KBM-7 (cell line): Measurements from ENCODE around the gene RAPGEF5.
"Not testable (repeated sequence)": the region's sequence is repeated elsewhere in the genome, so short reads cannot be mapped to it uniquely, and the experiment has no call there.

Source experiments
- DNase-seq: peaks from one replicate; pipeline ENCODE4 v3.0.0-alpha.2; 2015
- in situ Hi-C: fragments of 300-500 bp; cut with MboI; formaldehyde crosslinking; loops from 2 replicates; pipeline ENCODE4 v1.14.3; 2020; ENCODE audit warnings: low sequenced_read_pairs, low pct_unique_long_range_greater_than_20kb, mixed read lengths

RAPGEF5 gene

GRCh38 chr7:22117222-22117621, 239.7 kb downstream of the RAPGEF5 start:
- no peak for DNase-seq
- in situ Hi-C loops: no loop called here

DNA sequence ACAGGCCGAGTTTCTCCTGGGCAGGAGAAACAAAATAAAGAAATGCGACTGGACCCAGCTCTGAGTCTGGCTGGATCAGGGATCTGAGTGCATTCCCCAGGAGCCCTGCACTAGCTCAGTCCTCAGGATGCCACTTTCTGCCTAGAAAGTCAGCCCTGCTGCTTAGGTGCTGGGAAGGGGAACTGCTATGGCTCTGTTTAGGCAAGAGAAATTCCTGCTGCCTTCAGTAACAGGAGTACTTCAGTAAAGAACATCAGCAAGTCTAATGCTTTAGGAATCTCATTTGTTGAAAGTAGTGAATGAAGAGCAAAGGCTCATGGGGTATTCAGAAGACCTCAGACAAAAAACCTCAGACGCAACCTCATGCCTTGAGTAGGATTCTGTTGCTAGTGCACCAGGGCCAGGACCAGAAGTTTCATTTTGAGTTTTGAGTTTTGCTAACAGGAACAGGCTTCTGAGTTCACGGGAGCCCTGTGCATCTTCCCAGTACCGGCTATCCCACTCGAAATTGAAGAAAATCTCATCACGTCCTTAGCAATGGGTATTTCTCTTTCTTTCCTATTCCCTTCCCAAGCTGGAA, 240.4 kb downstream of the RAPGEF5 start:
- DNase-seq: no peak
- in situ Hi-C loops: no loop called here

- in situ Hi-C loops: no loop called here
- DNase-seq: no peak
Observed at GRCh38 chr7:22115689-22116088, 241.3 kb downstream of the RAPGEF5 start.

DNA sequence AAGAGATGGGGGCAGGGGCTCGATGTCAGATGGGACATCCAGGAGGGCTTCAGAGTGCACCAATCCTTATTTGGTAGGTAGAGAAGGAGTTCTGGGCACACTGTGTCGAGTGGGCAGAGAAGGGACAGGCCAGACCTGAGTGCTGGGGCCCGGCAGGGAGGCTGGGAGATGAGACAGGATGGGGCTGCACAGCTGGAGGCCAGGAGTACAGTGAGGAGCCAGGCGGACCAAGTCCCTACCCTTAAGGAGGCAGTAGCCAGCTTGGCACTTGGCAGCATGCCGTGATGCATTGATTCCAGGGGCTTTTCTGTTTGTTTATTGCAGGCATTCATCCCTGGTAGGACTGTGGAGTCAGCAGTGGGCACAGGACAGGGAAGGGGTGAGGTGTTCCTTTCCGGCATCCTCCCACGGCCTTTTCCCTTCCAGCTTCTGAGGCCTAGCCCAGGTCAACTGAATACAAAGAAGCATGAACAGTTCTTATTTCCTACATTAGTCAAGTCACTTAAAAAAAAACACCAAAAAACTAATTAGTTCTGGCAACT, 242.4 kb downstream of the RAPGEF5 start:
- in situ Hi-C loops: no loop called here
- DNase-seq: no peak

- no peak for DNase-seq
- in situ Hi-C loops: no loop called here
Observed at GRCh38 chr7:22113041-22113440, 243.9 kb downstream of the RAPGEF5 start.

DNA sequence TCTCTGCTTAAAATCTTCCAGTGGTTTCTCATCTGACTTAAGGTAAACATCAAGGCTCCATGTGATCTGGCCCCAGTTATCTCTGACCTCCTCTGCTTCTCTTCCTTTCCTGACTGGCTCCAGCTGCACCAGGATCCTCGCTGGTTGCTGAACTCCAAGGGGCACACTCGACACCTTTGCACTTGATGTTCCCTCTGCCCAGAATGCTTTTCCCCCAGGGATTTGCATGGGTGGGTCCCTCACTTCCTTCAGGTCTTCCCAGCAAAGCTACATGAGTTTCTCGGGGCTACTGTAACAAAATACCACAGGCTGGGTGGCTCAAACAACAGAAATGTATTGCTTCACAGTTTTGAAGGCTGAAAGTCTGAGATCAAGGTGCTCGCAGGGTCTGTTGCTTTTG, 245.3 kb downstream of the RAPGEF5 start:
- DNase-seq: no peak
- in situ Hi-C loops: no loop called here

- in situ Hi-C loops: no loop called here
- no peak for DNase-seq
Observed at GRCh38 chr7:22110881-22111280, 246.1 kb downstream of the RAPGEF5 start.

- DNase-seq: peak; percentile 85
- in situ Hi-C loops: no loop called here
Observed at GRCh38 chr7:22110227-22110839, 246.6 kb downstream of the RAPGEF5 start.

DNA sequence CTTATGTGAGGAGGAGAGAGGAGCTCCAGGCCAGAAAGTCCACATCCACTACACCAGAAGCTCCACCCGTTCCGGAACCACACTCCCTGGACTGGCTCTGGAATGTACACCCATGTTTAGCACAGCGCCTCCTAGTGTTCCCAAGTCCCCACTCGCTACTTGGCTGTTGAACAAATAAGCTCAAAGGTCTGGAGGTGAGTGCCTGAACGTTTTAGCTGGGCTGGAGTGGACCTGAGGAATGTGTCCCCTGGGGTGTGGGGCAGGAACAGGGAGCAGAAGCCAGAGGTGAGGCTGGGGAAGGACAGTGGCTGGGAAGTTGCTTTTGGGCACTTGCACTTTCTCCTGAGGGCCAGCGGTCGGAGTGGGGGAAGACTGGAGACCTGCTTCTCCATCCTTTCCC, 247.2 kb downstream of the RAPGEF5 start:
- in situ Hi-C loops: loop anchor here (10.0 kb wide), 1 partner anchor 375 kb away; no protein-coding TSS in a partner anchor
- peak; percentile 33 for DNase-seq

- in situ Hi-C loops: loop anchor here (10.0 kb wide), 1 partner anchor 377 kb away; no protein-coding TSS in a partner anchor
- no peak for DNase-seq
Observed at GRCh38 chr7:22108151-22108845, 248.7 kb downstream of the RAPGEF5 start.

- DNase-seq: no peak
- in situ Hi-C loops: loop anchor here (10.0 kb wide), 1 partner anchor 379 kb away; no protein-coding TSS in a partner anchor
Observed at GRCh38 chr7:22105550-22105949, 251.4 kb downstream of the RAPGEF5 start.

DNA sequence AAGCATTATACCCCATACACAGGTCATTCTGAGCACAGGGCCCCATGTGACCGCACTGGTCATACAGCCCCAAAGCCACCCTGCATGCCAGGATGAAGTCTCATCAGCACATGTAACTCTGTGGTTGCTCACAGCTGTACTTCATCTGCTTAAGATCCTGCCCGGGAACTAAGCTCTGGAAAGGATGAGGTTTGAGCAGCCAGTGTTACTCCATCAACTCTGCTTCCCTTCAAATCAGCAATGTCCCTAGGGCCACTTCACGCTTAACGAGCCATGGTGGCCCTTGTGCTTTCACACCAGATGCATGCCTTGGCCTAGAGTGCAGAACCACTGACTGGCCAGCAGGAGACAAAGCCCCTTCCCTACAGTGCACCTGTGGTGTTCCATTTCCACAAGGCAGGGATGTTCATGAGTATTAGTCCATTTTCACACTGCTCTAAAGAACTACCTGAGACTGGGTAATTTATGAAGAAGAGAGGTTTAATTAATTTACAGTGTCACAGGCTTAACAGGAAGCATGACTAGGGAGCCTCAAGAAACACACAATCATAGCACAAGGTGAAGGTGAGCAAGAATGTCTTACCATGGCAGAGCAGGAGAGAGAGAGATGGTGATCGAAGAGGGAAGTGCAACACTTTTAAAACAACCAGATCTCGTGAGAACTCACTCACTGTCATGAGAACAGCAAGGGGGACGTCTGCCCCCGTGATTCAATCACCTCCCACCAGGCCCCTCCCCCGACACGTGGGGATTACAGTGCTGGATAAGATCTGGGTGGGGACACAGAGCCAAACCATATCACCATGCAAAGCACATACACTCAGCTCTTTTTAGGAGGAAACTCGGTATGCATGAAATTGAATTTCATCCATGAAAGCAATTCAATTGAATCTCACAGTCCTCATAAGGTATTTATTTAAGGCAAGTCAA, 262.3 kb downstream of the RAPGEF5 start:
- in situ Hi-C loops: no loop called here
- DNase-seq: no peak

- no peak for DNase-seq
- in situ Hi-C loops: no loop called here
Observed at GRCh38 chr7:22093936-22094335, 263.0 kb downstream of the RAPGEF5 start.

DNA sequence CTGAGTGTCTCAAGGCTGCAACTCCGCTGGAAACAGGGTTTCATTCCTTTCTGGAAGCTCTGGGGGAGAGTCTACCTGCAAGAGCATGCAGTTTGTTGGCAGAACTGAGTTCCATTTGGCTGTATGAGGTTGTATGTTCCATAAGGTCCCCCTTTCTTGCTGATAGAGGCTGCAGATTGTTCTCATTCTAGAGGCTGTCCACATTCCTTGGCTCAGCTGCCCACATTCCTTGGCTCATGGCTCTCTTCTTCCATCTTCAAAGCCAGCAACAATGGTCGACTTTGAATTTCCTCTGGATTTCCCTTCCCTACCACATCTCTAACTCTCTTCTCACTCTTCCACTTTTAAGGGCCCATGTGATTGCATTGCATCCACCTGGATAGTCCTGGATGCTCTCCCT, 264.0 kb downstream of the RAPGEF5 start:
- in situ Hi-C loops: no loop called here
- DNase-seq: no peak

GRCh38 chr7:22090958-22091525, 265.9 kb downstream of the RAPGEF5 start:
- DNase-seq, in situ Hi-C loops: not testable (repeated sequence)

GRCh38 chr7:22090512-22090911, 266.4 kb downstream of the RAPGEF5 start:
- no peak for DNase-seq
- in situ Hi-C loops: no loop called here

- in situ Hi-C loops: no loop called here
- DNase-seq: no peak
Observed at GRCh38 chr7:22090107-22090506, 266.8 kb downstream of the RAPGEF5 start.

GRCh38 chr7:22088827-22089226, 268.1 kb downstream of the RAPGEF5 start:
- DNase-seq: no peak
- in situ Hi-C loops: no loop called here

GRCh38 chr7:22087861-22088260, 269.1 kb downstream of the RAPGEF5 start:
- DNase-seq: no peak
- in situ Hi-C loops: no loop called here
